Inflammatory macrophage treated with lipopolysaccharide for 4 hours (primary cell): Measurements from ENCODE around the gene PKP1.

Experiments
- DNase-seq: peaks from one replicate; pipeline ENCODE4 v3.0.0-alpha.2; 2020

The PKP1 gene

DNA sequence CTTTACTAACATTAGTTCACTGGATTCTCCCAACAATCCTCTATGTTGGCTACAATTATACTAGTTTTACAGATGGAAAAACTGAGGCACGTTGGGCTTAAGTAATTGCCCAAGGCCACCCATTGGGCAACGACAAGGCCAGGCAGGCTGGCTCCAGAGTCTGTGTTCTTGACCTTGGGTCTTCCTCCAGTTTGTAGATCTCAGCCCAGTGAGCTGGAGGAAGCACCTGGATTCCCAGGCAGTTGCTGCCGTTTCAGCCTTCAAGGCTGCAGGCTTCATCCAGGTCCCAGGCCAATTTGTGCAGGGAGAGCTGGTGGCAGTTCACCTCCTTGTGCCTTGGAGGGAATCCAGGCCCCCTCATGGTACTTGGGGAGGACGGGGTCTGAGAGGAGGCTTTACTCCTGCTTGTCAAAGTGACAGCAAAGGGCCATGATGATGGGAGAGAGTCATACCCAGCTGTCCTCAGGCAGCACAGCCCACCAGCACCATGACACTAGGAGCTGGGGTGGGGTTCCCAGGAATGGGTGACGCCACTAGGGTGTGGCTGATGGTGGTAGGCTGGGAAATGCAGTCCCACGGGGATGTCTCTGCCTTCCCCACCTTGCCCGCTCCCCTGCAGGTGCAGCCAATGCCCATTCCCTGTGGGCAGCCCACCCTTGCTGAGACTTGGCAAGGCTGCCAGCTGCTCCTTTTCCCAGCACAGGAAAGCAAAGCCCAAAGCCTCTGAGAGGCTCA is 27.1 kb downstream of the PKP1 start:
- peak; percentile 10 for DNase-seq

DNA sequence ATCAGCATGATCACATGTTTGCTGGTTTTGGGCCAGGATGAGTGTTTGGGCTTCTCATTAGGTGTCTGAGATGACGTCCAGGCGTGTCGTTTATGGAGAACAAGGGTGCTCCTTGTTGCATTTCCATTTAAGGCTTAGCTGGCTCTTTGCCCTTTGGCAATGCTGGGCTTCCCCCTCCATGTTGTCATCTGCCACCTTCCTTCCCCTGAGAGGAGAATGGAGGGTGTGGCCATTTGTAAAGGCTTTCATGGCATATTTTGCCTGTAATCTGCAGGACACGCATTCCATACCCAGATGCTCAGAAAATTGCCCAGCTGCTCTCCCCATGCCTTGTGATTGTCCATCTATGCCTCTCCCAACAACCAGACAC is 27.7 kb downstream of the PKP1 start:
- DNase-seq: peak; percentile 80

DNA sequence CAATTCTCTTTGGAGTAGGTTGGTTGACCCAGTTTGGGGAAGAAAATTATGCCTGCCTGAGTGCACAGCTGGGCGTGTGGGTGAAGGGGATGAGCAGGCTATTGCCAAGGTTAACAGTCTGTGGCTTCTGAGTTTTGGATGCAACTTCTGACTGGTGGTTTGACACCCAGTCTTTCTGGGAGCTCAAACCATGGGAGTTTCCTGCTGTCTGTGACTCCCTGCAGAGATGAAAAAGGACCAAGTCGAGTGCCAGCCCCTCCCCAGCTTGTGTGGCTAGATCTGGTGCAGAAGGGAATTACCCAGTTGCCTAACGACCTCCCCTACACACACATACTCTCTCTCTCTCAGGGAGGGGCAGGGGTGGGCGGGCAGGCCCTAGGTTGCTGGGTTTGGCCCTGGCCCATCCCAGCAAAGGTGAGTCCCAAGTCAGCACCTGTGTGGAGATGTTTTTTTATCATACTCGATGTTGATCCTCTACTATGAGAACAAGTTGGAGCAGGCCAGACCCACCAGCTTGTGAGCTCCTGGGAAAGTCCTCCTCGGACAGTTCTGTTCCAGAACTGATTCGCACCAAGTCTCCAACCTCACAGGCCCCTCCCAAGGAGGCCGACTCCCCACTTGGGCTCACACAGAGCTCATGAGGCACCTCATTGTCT is 28.2 kb downstream of the PKP1 start:
- DNase-seq: peak; percentile 75

DNA sequence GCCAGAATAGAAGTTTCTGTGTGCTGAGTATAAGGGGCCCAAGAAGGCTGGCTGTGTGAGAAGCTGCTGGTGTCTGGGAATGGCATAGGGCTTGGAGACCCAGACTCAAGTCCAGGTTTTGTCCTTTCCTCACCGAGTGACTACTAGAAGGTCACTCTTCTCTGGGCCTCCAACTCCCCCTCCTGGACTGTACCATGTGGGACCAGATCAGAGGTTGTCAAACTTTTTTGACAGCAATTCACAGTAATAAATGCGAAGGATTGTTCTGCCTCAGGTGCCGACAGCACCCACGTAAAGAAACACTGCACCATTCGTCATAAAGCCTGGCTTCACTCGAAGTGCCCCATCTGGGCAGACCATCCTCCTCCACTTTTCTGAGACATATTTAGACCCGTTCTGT is 29.0 kb downstream of the PKP1 start:
- DNase-seq: no peak

DNA sequence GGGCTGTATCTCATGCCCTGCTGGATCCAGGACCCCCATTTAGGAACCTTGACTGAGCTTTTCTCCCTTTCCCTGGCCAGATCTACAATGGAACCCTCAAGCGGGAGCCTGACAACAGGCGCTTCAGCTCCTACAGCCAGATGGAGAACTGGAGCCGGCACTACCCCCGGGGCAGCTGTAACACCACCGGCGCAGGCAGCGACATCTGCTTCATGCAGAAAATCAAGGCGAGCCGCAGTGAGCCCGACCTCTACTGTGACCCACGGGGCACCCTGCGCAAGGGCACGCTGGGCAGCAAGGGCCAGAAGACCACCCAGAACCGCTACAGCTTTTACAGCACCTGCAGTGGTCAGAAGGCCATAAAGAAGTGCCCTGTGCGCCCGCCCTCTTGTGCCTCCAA is 29.8 kb downstream of the PKP1 start:
- no peak for DNase-seq

- no peak for DNase-seq
Observed at GRCh38 chr1:201316556-201316955, 33.2 kb downstream of the PKP1 start.

- no peak for DNase-seq
Observed at GRCh38 chr1:201317551-201317950, 34.2 kb downstream of the PKP1 start.

DNA sequence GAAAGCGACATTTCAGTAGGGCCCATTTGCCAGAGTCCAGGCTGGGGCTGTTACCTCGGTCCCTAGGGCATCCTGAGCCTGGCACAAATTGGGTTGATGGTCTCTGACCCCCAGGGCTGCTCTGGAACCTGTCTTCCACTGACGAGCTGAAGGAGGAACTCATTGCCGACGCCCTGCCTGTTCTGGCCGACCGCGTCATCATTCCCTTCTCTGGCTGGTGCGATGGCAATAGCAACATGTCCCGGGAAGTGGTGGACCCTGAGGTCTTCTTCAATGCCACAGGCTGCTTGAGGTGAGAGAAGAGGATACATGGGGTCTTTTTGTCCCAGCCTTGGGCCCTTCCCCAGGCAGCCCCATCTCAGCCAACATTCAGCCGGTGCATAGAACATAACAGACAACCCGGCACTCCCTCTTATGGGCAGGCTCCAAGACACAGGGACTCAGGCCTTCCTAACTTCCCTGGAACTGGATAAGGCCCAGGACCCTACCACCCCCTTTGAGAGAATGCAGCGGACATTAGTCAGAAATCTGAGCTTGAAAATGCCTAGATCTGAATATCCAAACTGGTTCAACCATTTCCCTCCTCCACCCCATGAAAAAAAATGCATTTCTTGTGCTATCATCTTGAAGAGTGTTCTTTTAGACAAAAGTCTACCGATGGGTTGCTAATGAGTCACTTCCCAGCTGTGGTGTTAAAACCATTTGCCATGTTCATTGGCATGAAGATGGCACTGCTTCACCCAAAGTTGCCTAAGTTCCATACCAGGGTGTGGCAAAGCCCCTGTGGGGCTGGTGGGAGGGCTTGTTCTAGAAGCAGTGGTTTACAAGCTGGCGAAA is 35.4 kb downstream of the PKP1 start:
- DNase-seq: no peak

DNA sequence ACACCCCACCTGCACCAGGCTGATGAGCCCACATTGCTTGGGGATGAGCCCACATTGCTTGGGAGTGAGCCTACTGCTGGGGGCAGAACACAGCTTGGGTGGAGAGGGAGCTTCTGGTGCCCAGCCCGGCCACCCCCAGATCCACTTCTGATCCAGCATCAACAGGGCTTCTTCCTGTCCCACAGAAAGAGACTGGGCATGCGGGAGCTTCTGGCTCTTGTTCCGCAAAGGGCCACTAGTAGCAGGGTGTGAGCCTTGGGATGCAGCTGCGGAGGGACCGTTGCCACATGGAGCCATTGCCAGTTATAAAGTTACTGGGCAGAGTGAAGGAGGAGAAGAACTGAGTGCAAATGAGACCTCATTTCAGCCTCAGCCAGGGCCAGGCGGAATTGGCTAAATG is 36.3 kb downstream of the PKP1 start:
- no peak for DNase-seq

GRCh38 chr1:201320168-201320788 is 37.0 kb downstream of the PKP1 start:
- DNase-seq: no peak

DNA sequence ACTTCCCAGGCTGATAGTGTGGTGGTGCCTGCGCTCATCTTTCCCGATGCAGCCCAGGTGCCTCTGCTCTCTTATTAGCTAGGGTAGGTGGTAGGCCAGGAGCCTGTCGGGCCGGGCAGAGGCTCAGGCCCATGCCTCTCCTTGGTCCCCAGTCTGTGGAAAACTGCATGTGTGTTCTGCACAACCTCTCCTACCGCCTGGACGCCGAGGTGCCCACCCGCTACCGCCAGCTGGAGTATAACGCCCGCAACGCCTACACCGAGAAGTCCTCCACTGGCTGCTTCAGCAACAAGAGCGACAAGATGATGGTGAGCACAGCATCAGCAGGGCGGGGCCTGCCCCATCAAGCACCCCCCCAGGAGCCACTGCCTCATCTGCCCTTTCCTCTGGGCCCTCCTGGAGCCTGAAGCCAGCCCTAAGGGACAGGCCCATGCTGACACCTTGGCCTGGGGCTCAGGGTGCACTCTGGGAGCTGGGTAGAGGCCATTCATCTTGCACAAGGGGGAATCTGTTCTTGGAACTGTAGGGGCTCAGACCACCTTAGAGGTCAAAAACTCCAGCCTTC is 38.6 kb downstream of the PKP1 start:
- DNase-seq: no peak

- no peak for DNase-seq
Observed at GRCh38 chr1:201322653-201323510, 39.6 kb downstream of the PKP1 start.

GRCh38 chr1:201324306-201324705 is 41.0 kb downstream of the PKP1 start:
- no peak for DNase-seq

GRCh38 chr1:201324821-201325677 is 41.7 kb downstream of the PKP1 start:
- DNase-seq: no peak

DNA sequence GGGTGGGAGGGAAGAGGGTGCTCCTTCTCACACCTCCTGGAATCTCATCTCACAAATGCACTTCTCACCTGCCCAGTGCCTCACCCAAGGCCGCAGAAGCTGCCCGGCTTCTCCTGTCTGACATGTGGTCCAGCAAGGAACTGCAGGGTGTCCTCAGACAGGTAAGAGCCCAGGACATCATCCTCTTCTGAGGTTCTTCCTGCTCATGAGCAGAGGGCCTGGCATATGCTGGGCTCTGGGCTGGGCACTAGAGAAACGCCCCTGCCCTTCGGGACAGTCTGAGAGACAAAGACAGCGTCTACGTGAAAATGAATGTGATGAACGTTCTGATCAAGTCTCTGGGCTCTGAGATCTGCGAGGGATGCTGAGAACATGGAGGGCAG is 42.4 kb downstream of the PKP1 start:
- DNase-seq: no peak

GRCh38 chr1:201326710-201327109 is 43.4 kb downstream of the PKP1 start:
- no peak for DNase-seq

DNA sequence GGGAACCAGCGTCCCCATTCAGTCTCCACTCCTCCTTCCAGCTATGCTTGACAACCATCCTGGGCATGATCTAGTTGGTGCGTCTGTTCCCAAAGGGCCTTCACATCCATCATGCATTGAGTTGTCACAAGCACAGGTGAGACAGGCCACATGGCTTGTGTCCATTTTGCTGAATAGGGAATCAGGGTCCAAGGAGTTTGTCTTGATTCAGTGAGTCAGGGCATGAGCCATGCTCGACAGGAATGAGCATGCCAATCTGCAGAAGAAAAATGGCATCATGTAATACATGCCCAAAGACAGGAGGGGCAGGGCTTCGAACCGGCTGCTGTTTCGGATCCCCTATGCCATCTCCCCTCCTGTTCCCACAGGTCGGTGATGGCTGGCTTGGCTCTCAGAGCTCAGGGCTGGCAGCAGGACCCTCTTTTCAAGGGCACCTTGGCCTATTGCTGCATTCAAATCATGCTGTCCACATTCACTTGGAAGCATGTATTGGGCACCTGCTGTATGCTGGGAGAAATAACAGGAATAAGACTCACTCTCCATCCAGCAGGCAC is 44.5 kb downstream of the PKP1 start:
- DNase-seq: no peak

DNA sequence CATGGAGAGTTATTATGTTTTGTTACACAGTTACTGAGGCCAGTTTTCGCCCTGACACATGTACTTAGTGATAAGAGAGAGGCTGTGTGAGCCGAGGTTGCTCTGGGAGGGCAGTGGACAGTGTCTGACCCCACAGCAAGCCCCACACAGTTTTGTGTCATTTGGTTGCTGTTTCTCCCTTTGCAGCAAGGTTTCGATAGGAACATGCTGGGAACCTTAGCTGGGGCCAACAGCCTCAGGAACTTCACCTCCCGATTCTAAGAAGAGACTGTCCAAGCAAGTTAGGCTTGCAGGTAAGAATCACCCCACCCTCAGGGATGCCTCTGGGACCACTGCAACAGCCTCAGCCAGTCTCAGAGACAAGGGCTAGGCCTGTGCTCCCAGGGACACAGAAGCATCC is 45.3 kb downstream of the PKP1 start:
- no peak for DNase-seq

GRCh38 chr1:201329286-201329685 is 46.0 kb downstream of the PKP1 start:
- DNase-seq: no peak

- DNase-seq: no peak
Observed at GRCh38 chr1:201329801-201330200, 46.5 kb downstream of the PKP1 start.

DNA sequence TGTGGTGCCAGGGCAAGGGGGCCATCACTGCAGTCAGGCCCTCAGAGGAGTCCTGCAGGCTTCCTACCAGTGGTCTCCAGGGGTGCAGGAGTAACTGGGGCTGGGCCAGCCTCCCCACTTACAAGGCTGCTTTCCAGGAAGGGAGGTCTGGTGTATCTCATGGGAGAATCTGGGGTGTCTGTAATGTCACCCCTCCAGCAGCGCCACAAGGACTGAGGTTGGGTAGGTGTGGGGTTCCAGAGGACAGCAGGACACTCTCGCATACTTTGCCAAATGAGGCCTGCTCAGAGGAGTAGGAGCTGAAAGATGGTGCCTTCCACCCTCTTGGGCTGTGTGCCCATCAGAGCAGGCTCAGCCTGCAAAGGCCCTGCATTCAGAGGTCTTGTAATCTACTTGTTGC is 47.2 kb downstream of the PKP1 start:
- no peak for DNase-seq
